HepG2 (cell line): ENCODE results near the gene TNS1. TPM values are rescaled to one million over a fixed set of nuclear protein-coding genes. Genes with fewer than 3 reads are reported as not detected.
A peak's percentile ranks its signal among the peaks of the same experiment; 100 is the strongest.

Experiments used
- CAMTA2 ChIP-seq: sonication (generic); formaldehyde crosslinking; IDR thresholded peaks from 2 replicates; pipeline ENCODE4 v1.4.0; 2020; ENCODE audit warnings: mild to moderate bottlenecking, missing genetic modification reagents, borderline replicate concordance
- HHEX ChIP-seq: IDR thresholded peaks from 2 replicates; pipeline ENCODE4 v1.6.1; 2016; ENCODE audit warnings: control low read depth
- HNF4A ChIP-seq: sonication (generic); formaldehyde crosslinking; IDR thresholded peaks from 2 replicates; pipeline ENCODE4 v1.4.0; 2020; ENCODE audit warnings: missing genetic modification reagents
- MAFF ChIP-seq: IDR thresholded peaks from 2 replicates; pipeline ENCODE4 v1.6.1; 2011; ENCODE audit warnings: low read depth, low read length, improper control_type of control experiment
- MEF2D ChIP-seq: sonication (generic); formaldehyde crosslinking; IDR thresholded peaks from 2 replicates; pipeline ENCODE4 v1.5.1; 2020; ENCODE audit warnings: mild to moderate bottlenecking, missing genetic modification reagents
- PAX8 ChIP-seq: sonication (generic); formaldehyde crosslinking; IDR thresholded peaks from 2 replicates; pipeline ENCODE4 v1.8.0; 2022; ENCODE audit warnings: mild to moderate bottlenecking, missing genetic modification reagents, borderline replicate concordance
- POGK ChIP-seq: sonication (generic); formaldehyde crosslinking; conservative IDR thresholded peaks from 2 replicates; pipeline ENCODE4 v1.8.0; 2022; ENCODE audit warnings: mild to moderate bottlenecking, moderate library complexity, missing genetic modification reagents
- RFX5 ChIP-seq: IDR thresholded peaks from 2 replicates; pipeline ENCODE4 v1.6.1; 2011; ENCODE audit warnings: low read depth, low read length, improper control_type of control experiment
- SOX13 ChIP-seq, 3 experiments: fragments of 450-650 bp in 1 of 3; sonication (generic) in 1 of 3; formaldehyde crosslinking in 1 of 3; IDR thresholded peaks in 2 of 3; conservative IDR thresholded peaks in 1 of 3; 2 replicates each; pipeline versions ENCODE4 v1.5.0 to v1.6.1; 2016 to 2020; ENCODE audit warnings: antibody characterized with exemption in 1 of 3, mild to moderate bottlenecking in 1 of 3, missing compliant biosample characterization in 1 of 3, missing genetic modification reagents in 1 of 3, moderate library complexity in 1 of 3
- ZBTB10 ChIP-seq: sonication (generic); formaldehyde crosslinking; IDR thresholded peaks from 2 replicates; pipeline ENCODE4 v1.4.0; 2020; ENCODE audit warnings: missing genetic modification reagents, borderline replicate concordance
- ZFP36L1 ChIP-seq: sonication (generic); formaldehyde crosslinking; IDR thresholded peaks from 2 replicates; pipeline ENCODE4 v1.8.0; 2022; ENCODE audit warnings: mild to moderate bottlenecking, missing genetic modification reagents, moderate library complexity
- ZNF34 ChIP-seq: sonication (generic); formaldehyde crosslinking; IDR thresholded peaks from 2 replicates; pipeline ENCODE4 v1.4.0; 2020; ENCODE audit warnings: mild to moderate bottlenecking, missing genetic modification reagents, borderline replicate concordance
- ZNF501 ChIP-seq: sonication (generic); formaldehyde crosslinking; IDR thresholded peaks from 2 replicates; pipeline ENCODE4 v1.5.1; 2020; ENCODE audit warnings: mild to moderate bottlenecking, moderate library complexity, missing genetic modification reagents
- ZNF546 ChIP-seq: sonication (generic); formaldehyde crosslinking; conservative IDR thresholded peaks from 2 replicates; pipeline ENCODE4 v1.8.1; 2023; ENCODE audit warnings: mild to moderate bottlenecking, missing genetic modification reagents
- ZNF550 ChIP-seq: sonication (generic); formaldehyde crosslinking; IDR thresholded peaks from 2 replicates; pipeline ENCODE4 v1.4.0; 2020; ENCODE audit warnings: mild to moderate bottlenecking, missing genetic modification reagents, borderline replicate concordance
- ZNF558 ChIP-seq: sonication (generic); formaldehyde crosslinking; IDR thresholded peaks from 2 replicates; pipeline ENCODE4 v1.9.0; 2022; ENCODE audit warnings: mild to moderate bottlenecking, missing genetic modification reagents, borderline replicate concordance
- ZNF572 ChIP-seq: sonication (generic); formaldehyde crosslinking; IDR thresholded peaks from 2 replicates; pipeline ENCODE4 v1.5.1; 2020; ENCODE audit warnings: mild to moderate bottlenecking, missing genetic modification reagents
- ZNF713 ChIP-seq: sonication (generic); formaldehyde crosslinking; IDR thresholded peaks from 2 replicates; pipeline ENCODE4 v1.4.0; 2020; ENCODE audit warnings: mild to moderate bottlenecking, missing genetic modification reagents
- polyA plus RNA-seq, 8 experiments: library from polyadenylated mRNA; depleted of rRNA in 3 of 8; stranded (reverse) in 7 of 8; unstranded in 1 of 8; fragments of >200 nt; fragmentation: Illumina TruSeq in 4 of 8; extraction: Trizol in 4 of 8; gene quantifications; 2 replicates each; pipeline versions ENCODE4 v1.2.1 to v1.2.3, GENCODE V29; 2011 to 2016; ENCODE audit warnings: low read depth in 4 of 8, missing spikeins in 1 of 8, mixed read lengths in 1 of 8; ENCODE audit not compliant: insufficient read depth in 1 of 8
- total RNA-seq, 5 experiments: library from RNA; depleted of rRNA; stranded (reverse); fragments of >200 nt; fragmentation: Illumina TruSeq; extraction: Trizol; gene quantifications; 2 replicates each; pipeline ENCODE4 v1.2.3, GENCODE V29; 2016; ENCODE audit warnings: low read depth in 1 of 5
- TF ChIP-seq, protein P1 (sequence below): sonication (generic); formaldehyde crosslinking; IDR thresholded peaks from 2 replicates; pipeline ENCODE4 v1.4.0; 2020; ENCODE audit warnings: missing genetic modification reagents
- TF ChIP-seq, protein P2 (sequence below): sonication (generic); formaldehyde crosslinking; IDR thresholded peaks from 2 replicates; pipeline ENCODE4 v1.9.0; 2021; ENCODE audit warnings: missing genetic modification reagents, borderline replicate concordance

TNS1 gene
- total and polyA plus RNA-seq, 2 of the 13 experiments (the other 11 are each of a cell fraction or from before 2014, with no cell fraction given), result 1.9 to 118 TPM

- TF ChIP-seq, protein P1, sequence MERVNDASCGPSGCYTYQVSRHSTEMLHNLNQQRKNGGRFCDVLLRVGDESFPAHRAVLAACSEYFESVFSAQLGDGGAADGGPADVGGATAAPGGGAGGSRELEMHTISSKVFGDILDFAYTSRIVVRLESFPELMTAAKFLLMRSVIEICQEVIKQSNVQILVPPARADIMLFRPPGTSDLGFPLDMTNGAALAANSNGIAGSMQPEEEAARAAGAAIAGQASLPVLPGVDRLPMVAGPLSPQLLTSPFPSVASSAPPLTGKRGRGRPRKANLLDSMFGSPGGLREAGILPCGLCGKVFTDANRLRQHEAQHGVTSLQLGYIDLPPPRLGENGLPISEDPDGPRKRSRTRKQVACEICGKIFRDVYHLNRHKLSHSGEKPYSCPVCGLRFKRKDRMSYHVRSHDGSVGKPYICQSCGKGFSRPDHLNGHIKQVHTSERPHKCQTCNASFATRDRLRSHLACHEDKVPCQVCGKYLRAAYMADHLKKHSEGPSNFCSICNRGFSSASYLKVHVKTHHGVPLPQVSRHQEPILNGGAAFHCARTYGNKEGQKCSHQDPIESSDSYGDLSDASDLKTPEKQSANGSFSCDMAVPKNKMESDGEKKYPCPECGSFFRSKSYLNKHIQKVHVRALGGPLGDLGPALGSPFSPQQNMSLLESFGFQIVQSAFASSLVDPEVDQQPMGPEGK, result no peak
- TF ChIP-seq ZNF501 (CRISPR knock-in tag) (no peak), RFX5 (no peak), ZNF558 (CRISPR knock-in tag) (no peak), PAX8 (CRISPR knock-in tag) (no peak), SOX13 (IDR thresholded peaks at IDR 0.05) (no peak), SOX13 (CRISPR knock-in tag; conservative IDR thresholded peaks at IDR 0.05 in 1 of 2, IDR thresholded peaks at IDR 0.05 in 1 of 2) (no peak), POGK (no peak), ZNF572 (CRISPR knock-in tag) (0 out of 2 replicates have a peak, but pooled peaks have one; percentile 3), ZNF550 (CRISPR knock-in tag) (no peak), ZNF546 (CRISPR knock-in tag) (no peak), ZNF713 (CRISPR knock-in tag) (no peak), ZNF34 (CRISPR knock-in tag) (no peak), CAMTA2 (CRISPR knock-in tag) (no peak), MEF2D (CRISPR knock-in tag) (no peak), HHEX (CRISPR knock-in tag) (0 out of 2 replicates have a peak, but pooled peaks have one; percentile 7), ZBTB10 (CRISPR knock-in tag) (no peak), ZFP36L1 (CRISPR knock-in tag) (0 out of 2 replicates have a peak, but pooled peaks have one; percentile 28), MAFF (no peak), HNF4A (no peak)
- TF ChIP-seq, protein P2, sequence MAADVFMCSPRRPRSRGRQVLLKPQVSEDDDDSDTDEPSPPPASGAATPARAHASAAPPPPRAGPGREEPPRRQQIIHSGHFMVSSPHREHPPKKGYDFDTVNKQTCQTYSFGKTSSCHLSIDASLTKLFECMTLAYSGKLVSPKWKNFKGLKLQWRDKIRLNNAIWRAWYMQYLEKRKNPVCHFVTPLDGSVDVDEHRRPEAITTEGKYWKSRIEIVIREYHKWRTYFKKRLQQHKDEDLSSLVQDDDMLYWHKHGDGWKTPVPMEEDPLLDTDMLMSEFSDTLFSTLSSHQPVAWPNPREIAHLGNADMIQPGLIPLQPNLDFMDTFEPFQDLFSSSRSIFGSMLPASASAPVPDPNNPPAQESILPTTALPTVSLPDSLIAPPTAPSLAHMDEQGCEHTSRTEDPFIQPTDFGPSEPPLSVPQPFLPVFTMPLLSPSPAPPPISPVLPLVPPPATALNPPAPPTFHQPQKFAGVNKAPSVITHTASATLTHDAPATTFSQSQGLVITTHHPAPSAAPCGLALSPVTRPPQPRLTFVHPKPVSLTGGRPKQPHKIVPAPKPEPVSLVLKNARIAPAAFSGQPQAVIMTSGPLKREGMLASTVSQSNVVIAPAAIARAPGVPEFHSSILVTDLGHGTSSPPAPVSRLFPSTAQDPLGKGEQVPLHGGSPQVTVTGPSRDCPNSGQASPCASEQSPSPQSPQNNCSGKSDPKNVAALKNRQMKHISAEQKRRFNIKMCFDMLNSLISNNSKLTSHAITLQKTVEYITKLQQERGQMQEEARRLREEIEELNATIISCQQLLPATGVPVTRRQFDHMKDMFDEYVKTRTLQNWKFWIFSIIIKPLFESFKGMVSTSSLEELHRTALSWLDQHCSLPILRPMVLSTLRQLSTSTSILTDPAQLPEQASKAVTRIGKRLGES (CRISPR knock-in tag), result no peak
Measured at GRCh38 chr2:217901835-217902378, 100.9 kb downstream of the TNS1 start (continued).
